Measurements from ENCODE around the gene CALML5.
A peak's percentile ranks its signal among the peaks of the same experiment; 100 is the strongest.

CALML5 gene

DNA sequence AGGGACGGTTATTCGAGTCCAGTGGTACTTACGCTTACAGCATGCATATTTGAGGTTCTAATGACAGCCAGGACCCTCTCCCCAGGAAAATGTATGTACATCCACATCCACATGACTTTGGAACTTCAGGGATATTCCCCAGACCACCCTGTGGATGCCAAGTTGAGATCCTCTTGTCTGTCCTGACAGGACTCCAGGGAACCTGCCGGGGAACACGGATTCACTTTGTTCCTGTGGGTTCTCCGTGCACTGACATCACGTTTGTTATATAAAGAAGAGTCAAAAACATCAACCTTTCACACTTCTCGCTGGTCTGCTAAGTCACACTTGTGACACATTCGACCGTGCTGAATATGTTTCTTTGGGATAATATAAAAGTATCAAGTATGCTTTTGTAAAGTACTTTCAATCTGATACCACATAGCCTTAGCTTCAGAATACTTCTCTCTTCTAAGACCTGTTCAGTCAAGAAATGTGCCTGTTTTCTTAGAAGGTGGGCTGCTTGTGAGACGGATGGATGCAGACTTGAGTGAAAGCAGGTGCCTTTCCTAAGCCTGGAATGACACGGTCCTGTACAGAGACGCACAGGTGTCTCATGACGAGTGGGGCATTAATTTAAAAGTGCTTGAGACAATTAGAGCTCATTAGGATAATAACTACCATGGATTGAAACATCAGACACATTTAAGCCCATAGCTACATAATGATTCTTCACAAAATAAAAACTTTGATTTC is 38.7 kb downstream of the CALML5 start:
- DNase-seq: no peak

DNA sequence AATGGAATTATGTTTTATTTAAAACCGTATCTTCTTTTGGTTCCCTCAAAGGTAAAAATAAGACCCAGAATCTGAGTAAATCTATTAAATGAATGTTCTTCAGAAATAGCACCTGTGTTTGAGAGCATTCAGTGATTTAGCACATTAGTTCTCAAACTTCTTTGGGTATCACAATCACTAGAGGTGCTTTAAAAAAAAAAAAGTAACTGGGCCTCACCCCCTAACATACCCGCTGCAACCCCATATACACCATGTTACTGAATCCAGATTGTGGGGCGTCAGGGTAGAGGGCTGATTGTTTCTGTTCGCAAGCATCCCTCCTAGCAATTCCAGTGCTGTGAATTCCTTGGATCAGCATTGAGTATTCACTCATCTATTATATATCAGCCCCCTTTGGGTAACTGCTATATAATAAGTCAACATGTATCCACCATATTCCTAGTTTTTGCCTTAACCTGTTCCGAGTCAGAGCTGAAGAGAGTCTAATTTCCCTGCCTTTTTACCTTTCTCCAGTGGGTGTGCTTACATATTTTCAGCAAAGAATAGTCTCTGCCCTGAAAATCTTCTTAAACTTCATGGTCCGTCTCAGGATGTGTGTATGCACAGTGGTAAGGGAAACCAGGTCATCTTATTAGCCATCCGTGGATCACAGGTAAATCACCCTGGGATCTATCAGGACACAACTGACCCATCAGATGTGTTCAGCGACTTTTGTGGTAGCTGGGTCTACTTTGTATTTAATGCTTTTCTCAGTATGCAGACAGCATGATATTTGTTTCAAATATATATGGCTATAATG is 40.2 kb downstream of the CALML5 start:
- DNase-seq: no peak

DNA sequence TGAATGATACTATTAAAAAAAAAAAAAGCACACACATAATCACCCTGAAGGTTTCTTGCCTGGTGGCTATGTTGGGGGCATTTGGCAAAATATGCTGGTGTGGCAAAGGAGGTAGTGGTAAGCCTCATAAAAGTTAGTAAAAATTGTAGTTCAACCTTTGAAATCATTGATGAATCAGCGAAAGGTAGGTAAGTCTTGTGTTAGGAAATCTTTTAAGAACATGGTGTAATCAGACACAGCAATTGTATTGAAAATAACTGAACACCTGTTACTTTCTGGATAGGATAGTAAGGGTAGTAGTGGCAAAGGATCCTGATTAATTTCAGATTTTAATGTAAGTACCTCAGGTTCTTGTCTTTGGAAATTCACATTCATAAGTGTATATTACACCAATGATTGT is 40.9 kb downstream of the CALML5 start:
- no peak for DNase-seq

DNA sequence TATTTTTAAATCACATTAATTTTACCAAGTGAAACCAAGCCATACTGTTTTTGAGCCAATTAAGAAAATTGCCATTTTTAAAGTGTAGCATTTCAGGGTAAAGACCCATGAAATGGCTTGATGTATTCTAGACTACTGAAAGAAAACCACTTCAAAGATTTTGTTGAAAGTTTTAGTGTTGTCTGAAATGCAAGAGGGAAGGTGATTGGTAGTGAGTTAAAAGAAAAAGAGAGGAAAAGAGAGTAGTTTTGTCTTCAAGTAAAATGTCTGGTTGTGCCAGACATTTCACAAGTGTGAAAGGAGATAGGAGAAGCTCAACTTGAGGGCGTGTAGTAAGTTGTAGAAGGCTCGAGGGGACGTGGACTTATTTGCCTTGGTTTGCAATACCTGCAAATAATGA is 41.6 kb downstream of the CALML5 start:
- DNase-seq: no peak

DNA sequence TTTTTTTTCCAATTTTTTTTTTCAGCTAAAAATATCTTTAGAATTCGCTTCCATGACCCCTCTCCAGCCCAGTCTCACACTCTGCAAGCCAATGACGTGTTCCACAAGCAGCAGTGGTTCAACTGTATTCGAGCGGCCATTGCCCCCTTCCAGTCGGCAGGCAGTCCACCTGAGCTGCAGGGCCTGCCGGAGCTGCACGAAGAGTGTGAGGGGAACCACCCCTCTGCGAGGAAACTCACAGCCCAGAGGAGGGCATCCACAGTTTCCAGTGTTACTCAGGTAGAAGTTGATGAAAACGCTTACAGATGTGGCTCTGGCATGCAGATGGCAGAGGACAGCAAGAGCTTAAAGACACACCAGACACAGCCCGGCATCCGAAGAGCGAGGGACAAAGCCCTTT is 42.8 kb downstream of the CALML5 start:
- DNase-seq: no peak

DNA sequence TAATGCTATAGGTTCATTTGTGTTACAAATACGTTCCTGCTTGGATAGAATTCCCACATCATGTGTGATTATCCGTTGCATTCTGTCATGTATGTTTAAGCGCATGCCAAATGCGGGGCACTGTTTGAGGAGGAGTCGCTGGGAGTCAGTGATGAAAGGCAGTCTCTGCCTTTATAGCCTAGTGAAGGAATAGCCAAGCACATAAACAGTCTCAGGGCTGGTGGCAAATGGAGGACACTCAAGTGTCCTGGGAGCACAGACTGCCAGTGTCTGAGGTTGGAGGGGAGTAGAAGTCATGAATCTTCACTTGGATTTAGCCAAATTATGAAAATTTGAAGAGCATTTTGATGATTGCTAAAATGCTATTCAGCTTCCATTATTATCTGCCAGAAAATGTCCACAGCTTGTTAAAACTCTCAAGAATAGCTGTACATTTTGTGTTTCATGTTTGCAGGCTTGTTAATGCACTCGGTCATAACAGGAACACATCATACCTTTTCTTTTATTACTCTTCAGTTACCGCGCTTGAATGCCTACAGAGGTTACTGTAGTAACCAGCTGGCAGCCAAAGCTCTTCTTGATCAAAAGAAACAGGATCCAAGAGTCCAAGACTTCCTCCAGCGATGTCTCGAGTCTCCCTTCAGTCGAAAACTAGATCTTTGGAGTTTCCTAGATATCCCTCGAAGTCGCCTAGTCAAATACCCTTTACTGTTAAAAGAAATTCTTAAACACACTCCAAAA is 45.5 kb downstream of the CALML5 start:
- no peak for DNase-seq

DNA sequence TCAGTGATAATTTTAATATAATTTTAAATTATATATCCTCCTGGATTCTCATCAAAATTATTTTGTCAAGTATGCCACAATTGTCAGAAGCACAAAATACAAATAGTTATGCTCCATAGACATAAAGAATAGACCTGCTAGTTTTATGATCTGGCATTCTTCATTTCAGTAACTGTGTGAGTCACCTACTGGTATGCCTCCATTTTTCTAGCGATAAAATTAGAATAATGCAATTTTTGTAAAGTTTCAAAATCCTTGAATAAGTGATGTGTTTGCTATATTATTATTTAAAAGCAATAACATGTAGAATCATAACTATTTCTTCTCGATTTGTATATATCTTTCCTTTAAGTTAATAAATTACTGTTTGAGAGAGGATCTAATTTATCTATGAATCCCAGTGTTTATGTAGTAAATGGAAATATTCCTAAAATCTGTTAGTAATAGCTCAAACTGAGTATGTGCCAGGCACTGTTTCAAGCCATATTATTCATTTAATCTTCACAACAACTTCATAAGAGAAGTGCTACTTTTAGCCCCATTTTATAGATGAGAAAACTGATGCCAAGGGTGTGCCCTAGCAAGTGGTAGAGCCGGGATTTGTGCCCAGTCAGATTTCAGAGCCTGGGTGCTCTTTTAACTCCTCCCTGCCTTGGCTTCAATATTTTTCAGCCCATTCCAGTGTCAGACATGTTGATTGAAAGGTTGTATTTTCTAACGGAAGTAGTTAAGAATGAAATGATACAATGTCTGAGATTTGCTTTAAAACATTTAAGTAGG is 48.6 kb downstream of the CALML5 start:
- no peak for DNase-seq

DNA sequence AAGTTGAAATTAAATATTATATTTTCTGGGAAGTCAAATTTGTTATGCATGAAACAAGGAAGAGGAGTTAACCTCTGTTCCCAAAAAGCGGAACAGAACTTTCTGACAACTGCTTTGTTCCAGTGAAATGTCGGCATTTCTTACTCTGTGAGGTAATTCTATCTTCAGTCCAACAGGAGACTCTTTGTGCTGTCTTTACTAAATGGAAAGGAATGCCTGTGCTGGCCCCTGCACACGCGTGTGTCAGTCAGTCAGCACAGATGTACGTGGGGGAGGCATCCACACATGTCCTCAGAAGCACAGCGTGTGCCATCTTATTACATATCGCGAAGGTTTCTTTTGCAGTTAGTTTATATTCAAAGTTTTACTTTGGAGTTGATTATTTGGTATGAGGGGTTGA is 49.5 kb downstream of the CALML5 start:
- peak; percentile 72 for DNase-seq

DNA sequence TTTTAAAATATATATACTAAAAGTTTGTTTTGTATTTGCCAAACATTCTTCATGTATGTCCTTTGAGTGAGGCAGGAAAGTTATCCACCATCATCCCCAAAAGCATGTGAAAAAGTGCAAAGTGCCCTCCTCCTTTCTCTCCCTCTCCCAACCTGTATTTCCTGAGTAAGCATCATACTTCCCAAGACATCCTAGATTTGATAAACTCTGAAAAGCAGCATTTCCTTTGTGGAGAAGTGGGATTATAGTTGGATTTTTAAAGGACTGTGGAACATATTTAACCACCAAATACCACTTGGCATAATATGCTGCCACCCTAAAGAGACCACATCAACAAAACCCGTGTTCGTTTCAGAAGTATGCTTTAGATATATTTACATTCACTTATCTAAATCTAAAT is 50.1 kb downstream of the CALML5 start:
- DNase-seq: no peak

Measured in right forelimb (tissue), 1 donor.